Neural progenitor cell (in vitro differentiated cells): ENCODE data around the gene DCLK2. TPM values are rescaled to one million over a fixed set of nuclear protein-coding genes. Genes with fewer than 3 reads are reported as not detected.

ENCODE experiments used
- DNase-seq: peaks from one replicate; pipeline ENCODE4 v3.0.0-alpha.2; 2016; ENCODE audit warnings: low spot score
- H2AFZ ChIP-seq: fragments of 200-600 bp; sonication (generic); replicated peaks from 2 replicates; pipeline ENCODE4 v1.6.1; 2016; ENCODE audit warnings: antibody characterized with exemption
- H3F3A ChIP-seq: fragments of 200-600 bp; sonication (generic); 2 replicates; pipeline ENCODE4 v1.6.1; 2016; ENCODE audit warnings: antibody characterized with exemption, low read depth
- H3K27ac ChIP-seq: fragments of 200-600 bp; sonication (generic); 2 replicates; pipeline ENCODE4 v1.5.1; 2016; ENCODE audit warnings: mild to moderate bottlenecking
- H3K27me3 ChIP-seq: fragments of 200-600 bp; sonication (generic); 2 replicates; pipeline ENCODE4 v1.6.1; 2016; ENCODE audit warnings: mild to moderate bottlenecking, moderate library complexity
- H3K36me3 ChIP-seq: fragments of 200-600 bp; sonication (generic); 2 replicates; pipeline ENCODE4 v1.5.1; 2016
- H3K4me1 ChIP-seq: fragments of 200-600 bp; sonication (generic); 2 replicates; pipeline ENCODE4 v1.6.1; 2016; ENCODE audit warnings: mixed run types
- H3K4me2 ChIP-seq: fragments of 200-600 bp; sonication (generic); 2 replicates; pipeline ENCODE4 v1.6.1; 2016
- H3K4me3 ChIP-seq: fragments of 200-600 bp; sonication (generic); 2 replicates; pipeline ENCODE4 v1.5.1; 2016
- H3K79me2 ChIP-seq: fragments of 200-600 bp; sonication (generic); 2 replicates; pipeline ENCODE4 v1.6.1; 2016; ENCODE audit warnings: low read depth
- H3K9ac ChIP-seq: fragments of 200-600 bp; sonication (generic); 2 replicates; pipeline ENCODE4 v1.6.1; 2016
- H3K9me3 ChIP-seq: fragments of 200-600 bp; sonication (generic); 2 replicates; pipeline ENCODE4 v1.5.1; 2016; ENCODE audit warnings: low read depth
- H4K20me1 ChIP-seq: fragments of 200-600 bp; sonication (generic); 2 replicates; pipeline ENCODE4 v1.6.1; 2016; ENCODE audit warnings: low read depth
- H3K27ac Mint-ChIP-seq: 3 replicates; pipeline ENCODE4 v1.8.0; 2021; ENCODE audit warnings: mixed read lengths
- H3K27me3 Mint-ChIP-seq: 2 replicates; pipeline ENCODE4 v1.8.0; 2022; ENCODE audit warnings: low read depth, mild to moderate bottlenecking, inconsistent platforms, moderate library complexity, mixed read lengths; ENCODE audit not compliant: insufficient read depth
- H3K36me3 Mint-ChIP-seq: 3 replicates; pipeline ENCODE4 v1.8.0; 2021; ENCODE audit warnings: mixed read lengths
- H3K4me1 Mint-ChIP-seq: 3 replicates; pipeline ENCODE4 v1.8.0; 2021; ENCODE audit warnings: mixed read lengths
- H3K4me3 Mint-ChIP-seq: 3 replicates; pipeline ENCODE4 v1.8.0; 2021; ENCODE audit warnings: mild to moderate bottlenecking, moderate library complexity, mixed read lengths
- H3K9me3 Mint-ChIP-seq: 3 replicates; pipeline ENCODE4 v1.8.0; 2020; ENCODE audit warnings: mixed read lengths
- EZH2 ChIP-seq: fragments of 200-600 bp; sonication (generic); IDR thresholded peaks from 2 replicates; pipeline ENCODE4 v1.6.1; 2017; ENCODE audit warnings: antibody characterized with exemption, mild to moderate bottlenecking, moderate library complexity
- EZH2phosphoT487 ChIP-seq: fragments of 200-600 bp; sonication (generic); IDR thresholded peaks from 2 replicates; pipeline ENCODE4 v1.6.1; 2017; ENCODE audit warnings: antibody characterized with exemption
- total RNA-seq: library from RNA; depleted of rRNA; stranded (reverse); fragments of >200 nt; gene quantifications from 2 replicates; pipeline ENCODE4 v1.2.3, GENCODE V29; 2015; ENCODE audit warnings: low replicate concordance
- TF ChIP-seq, protein P1 (sequence below): fragments of 200-600 bp; sonication (generic); IDR thresholded peaks from 2 replicates; pipeline ENCODE4 v1.5.1; 2017; ENCODE audit warnings: antibody characterized with exemption, mild to moderate bottlenecking

Gene DCLK2
- total RNA-seq, 1 donor from 2014 or later: 11.7 TPM

- no peak overlapping the region for H2AFZ ChIP-seq
- Mint-ChIP-seq H3K4me3 (no peak overlapping the region), H3K9me3 (peaks cover 2% of the 10 kb centered on the region), H3K27me3 (no peaks in the 10 kb centered on the region), H3K4me1 (no peaks in the 10 kb centered on the region), H3K36me3 (no peaks in the 10 kb centered on the region), H3K27ac (no peak overlapping the region)
- H4K20me1 ChIP-seq: no peaks in the 10 kb centered on the region
- H3K27ac ChIP-seq: no peak overlapping the region
- H3F3A ChIP-seq: no peaks in the 10 kb centered on the region
- H3K79me2 ChIP-seq: no peaks in the 10 kb centered on the region
- no peaks in the 10 kb centered on the region for H3K4me1 ChIP-seq
- H3K4me3 ChIP-seq: no peak overlapping the region
- H3K4me2 ChIP-seq: no peak overlapping the region
- H3K9ac ChIP-seq: no peak overlapping the region
- H3K36me3 ChIP-seq: no peaks in the 10 kb centered on the region
- no peaks in the 10 kb centered on the region for H3K9me3 ChIP-seq
- TF ChIP-seq EZH2phosphoT487 (no peak), EZH2 (no peak)
- TF ChIP-seq, protein P1, sequence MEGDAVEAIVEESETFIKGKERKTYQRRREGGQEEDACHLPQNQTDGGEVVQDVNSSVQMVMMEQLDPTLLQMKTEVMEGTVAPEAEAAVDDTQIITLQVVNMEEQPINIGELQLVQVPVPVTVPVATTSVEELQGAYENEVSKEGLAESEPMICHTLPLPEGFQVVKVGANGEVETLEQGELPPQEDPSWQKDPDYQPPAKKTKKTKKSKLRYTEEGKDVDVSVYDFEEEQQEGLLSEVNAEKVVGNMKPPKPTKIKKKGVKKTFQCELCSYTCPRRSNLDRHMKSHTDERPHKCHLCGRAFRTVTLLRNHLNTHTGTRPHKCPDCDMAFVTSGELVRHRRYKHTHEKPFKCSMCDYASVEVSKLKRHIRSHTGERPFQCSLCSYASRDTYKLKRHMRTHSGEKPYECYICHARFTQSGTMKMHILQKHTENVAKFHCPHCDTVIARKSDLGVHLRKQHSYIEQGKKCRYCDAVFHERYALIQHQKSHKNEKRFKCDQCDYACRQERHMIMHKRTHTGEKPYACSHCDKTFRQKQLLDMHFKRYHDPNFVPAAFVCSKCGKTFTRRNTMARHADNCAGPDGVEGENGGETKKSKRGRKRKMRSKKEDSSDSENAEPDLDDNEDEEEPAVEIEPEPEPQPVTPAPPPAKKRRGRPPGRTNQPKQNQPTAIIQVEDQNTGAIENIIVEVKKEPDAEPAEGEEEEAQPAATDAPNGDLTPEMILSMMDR: no peak
- no peak for DNase-seq
- no peaks in the 10 kb centered on the region for H3K27me3 ChIP-seq
These were observed 8.9 kb upstream of the DCLK2 start for GRCh38 chr4:150069353-150069752.

DNA sequence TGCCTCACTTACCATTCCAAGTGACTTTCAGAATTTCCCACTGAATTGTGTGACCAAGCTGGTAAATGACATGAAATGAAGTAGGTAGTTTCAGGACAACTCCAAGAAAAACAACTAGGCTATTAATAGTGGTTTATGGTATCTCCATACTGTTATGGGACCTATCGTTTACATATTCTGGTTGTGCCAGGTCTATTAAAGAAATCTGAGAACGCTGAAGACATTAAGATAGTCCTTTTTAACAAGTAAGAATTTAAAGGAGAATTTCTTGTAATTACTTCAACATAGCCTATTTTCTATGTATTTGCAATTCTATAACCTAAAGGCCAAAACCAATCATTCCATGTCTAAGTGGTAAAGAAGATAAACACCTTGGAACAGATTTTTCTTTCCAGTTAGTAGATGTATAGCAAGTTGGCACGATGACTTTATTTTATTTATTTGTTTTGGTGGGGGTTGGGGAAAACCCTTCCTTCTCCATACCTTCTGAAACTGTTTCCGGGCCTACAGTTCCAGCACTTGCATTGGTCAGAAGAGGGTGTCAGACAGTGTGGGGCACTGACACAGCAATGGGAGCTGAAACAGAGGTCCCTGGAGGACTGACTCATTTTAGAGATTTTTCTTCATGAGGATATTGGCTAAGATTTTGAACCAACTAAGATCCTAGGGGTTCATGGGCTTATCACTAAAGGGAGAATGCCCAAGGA is 7.6 kb upstream of the DCLK2 start:
- H3K4me3 ChIP-seq: no peak overlapping the region
- no peak overlapping the region for H3K4me2 ChIP-seq
- H3K4me1 ChIP-seq: no peaks in the 10 kb centered on the region
- no peaks in the 10 kb centered on the region for H3K9me3 ChIP-seq
- H4K20me1 ChIP-seq: no peaks in the 10 kb centered on the region
- no peak for DNase-seq
- H3K36me3 ChIP-seq: no peaks in the 10 kb centered on the region
- H3K27me3 ChIP-seq: peaks cover 3% of the 10 kb centered on the region
- Mint-ChIP-seq H3K9me3 (no peaks in the 10 kb centered on the region), H3K27ac (no peak overlapping the region), H3K4me1 (no peaks in the 10 kb centered on the region), H3K27me3 (peaks cover 2% of the 10 kb centered on the region), H3K4me3 (no peak overlapping the region), H3K36me3 (no peaks in the 10 kb centered on the region)
- H2AFZ ChIP-seq: no peak overlapping the region
- TF ChIP-seq EZH2phosphoT487 (no peak), EZH2 (no peak)
- TF ChIP-seq, protein P1: no peak
- H3K79me2 ChIP-seq: no peaks in the 10 kb centered on the region
- H3K9ac ChIP-seq: no peak overlapping the region
- H3F3A ChIP-seq: no peaks in the 10 kb centered on the region
- H3K27ac ChIP-seq: no peak overlapping the region

DNA sequence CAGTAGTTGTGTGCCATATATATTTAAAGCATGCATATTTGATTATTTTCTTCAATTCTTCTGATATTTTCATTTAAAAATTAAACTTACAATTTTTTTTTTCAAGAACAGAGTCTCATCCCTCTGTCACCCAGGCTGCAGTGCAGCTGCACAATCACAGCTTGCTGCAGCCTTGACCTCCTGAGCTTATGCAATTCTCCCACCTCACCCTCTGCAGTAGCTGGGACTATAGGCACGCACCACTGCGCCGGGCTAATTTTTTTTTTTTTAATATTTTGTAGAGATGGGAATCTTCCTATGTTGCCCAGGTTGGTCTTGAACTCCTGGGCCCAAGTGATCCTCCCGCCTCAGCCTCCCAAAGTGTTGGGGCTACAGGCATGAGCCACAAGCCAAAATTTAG is 5.8 kb upstream of the DCLK2 start:
- H3K9me3 Mint-ChIP-seq: no peaks in the 10 kb centered on the region
- Histone ChIP-seq H3K4me2 (no peak overlapping the region), H3K4me3 (no peak overlapping the region), H3K4me1 (no peaks in the 10 kb centered on the region), H3K27ac (no peak overlapping the region), H3K79me2 (no peaks in the 10 kb centered on the region), H3K36me3 (no peaks in the 10 kb centered on the region), H2AFZ (no peak overlapping the region), H4K20me1 (no peaks in the 10 kb centered on the region), H3K27me3 (peaks cover 21% of the 10 kb centered on the region), H3K9me3 (no peaks in the 10 kb centered on the region), H3K9ac (no peak overlapping the region), H3F3A (peaks cover 5% of the 10 kb centered on the region)
- H3K27me3 Mint-ChIP-seq: peaks cover 3% of the 10 kb centered on the region
- peaks cover 3% of the 10 kb centered on the region for H3K4me1 Mint-ChIP-seq
- no peak for DNase-seq
- TF ChIP-seq EZH2 (no peak), EZH2phosphoT487 (no peak)
- TF ChIP-seq, protein P1: no peak
- H3K36me3 Mint-ChIP-seq: no peaks in the 10 kb centered on the region
- H3K27ac Mint-ChIP-seq: no peak overlapping the region
- no peak overlapping the region for H3K4me3 Mint-ChIP-seq
